H9 (cell line): Measurements from ENCODE around the gene ACACA. TPM values are rescaled to one million over a fixed set of nuclear protein-coding genes. Genes with fewer than 3 reads are reported as not detected.

Source experiments
- DNase-seq: peaks from one replicate; pipeline ENCODE4 v3.0.0-alpha.2; 2017
- H2AFZ ChIP-seq: one replicate; pipeline ENCODE4 v1.6.1; 2013; ENCODE audit warnings: mild to moderate bottlenecking, low read length, control low read depth, moderate library complexity
- H2AK5ac ChIP-seq: 2 replicates; pipeline ENCODE4 v1.6.1; 2013; ENCODE audit warnings: low read length, control low read depth, mixed read lengths; ENCODE audit not compliant: insufficient read length
- H2BK120ac ChIP-seq: one replicate; pipeline ENCODE4 v1.6.1; 2013; ENCODE audit warnings: low read depth, mild to moderate bottlenecking, low read length, control low read depth, inconsistent platforms; ENCODE audit not compliant: poor library complexity, severe bottlenecking
- H2BK12ac ChIP-seq: 2 replicates; pipeline ENCODE4 v1.6.1; 2013; ENCODE audit warnings: low read length, control low read depth, mixed read lengths, low read depth; ENCODE audit not compliant: insufficient read length
- H2BK15ac ChIP-seq: 2 replicates; pipeline ENCODE4 v1.6.1; 2013; ENCODE audit warnings: low read depth, low read length, control low read depth
- H2BK20ac ChIP-seq: one replicate; pipeline ENCODE4 v1.6.1; 2013; ENCODE audit warnings: low read depth, mild to moderate bottlenecking, low read length, control low read depth, inconsistent platforms; ENCODE audit not compliant: poor library complexity, severe bottlenecking
- H2BK5ac ChIP-seq: 2 replicates; pipeline ENCODE4 v1.6.1; 2013; ENCODE audit warnings: low read length, control low read depth, mixed read lengths; ENCODE audit not compliant: insufficient read length
- H3K14ac ChIP-seq: 2 replicates; pipeline ENCODE4 v1.6.1; 2013; ENCODE audit warnings: low read length, control low read depth; ENCODE audit not compliant: insufficient read depth
- H3K18ac ChIP-seq: 2 replicates; pipeline ENCODE4 v1.6.1; 2013; ENCODE audit warnings: low read depth, mild to moderate bottlenecking, mixed read lengths, low read length, control low read depth; ENCODE audit not compliant: insufficient read length
- H3K23ac ChIP-seq: 2 replicates; pipeline ENCODE4 v1.6.1; 2013; ENCODE audit warnings: low read length, control low read depth, mixed read lengths, low read depth; ENCODE audit not compliant: insufficient read length
- H3K23me2 ChIP-seq: 2 replicates; pipeline ENCODE4 v1.6.1; 2013; ENCODE audit warnings: low read depth, mild to moderate bottlenecking, mixed read lengths, low read length, control low read depth; ENCODE audit not compliant: insufficient read length, poor library complexity, severe bottlenecking
- H3K27ac ChIP-seq: 2 replicates; pipeline ENCODE4 v1.5.1; 2013; ENCODE audit warnings: low read length, control low read depth, mixed read lengths, low read depth; ENCODE audit not compliant: insufficient read length
- H3K27me3 ChIP-seq: 2 replicates; pipeline ENCODE4 v1.6.1; 2013; ENCODE audit warnings: low read length, control low read depth, inconsistent platforms; ENCODE audit not compliant: insufficient read depth
- H3K4ac ChIP-seq: 2 replicates; pipeline ENCODE4 v1.6.1; 2013; ENCODE audit warnings: low read depth, mild to moderate bottlenecking, control low read depth, inconsistent platforms, low read length, moderate library complexity
- H3K4me1 ChIP-seq: 2 replicates; pipeline ENCODE4 v1.6.1; 2013; ENCODE audit warnings: low read length, control low read depth, inconsistent platforms; ENCODE audit not compliant: insufficient read depth
- H3K4me2 ChIP-seq: 2 replicates; pipeline ENCODE4 v1.6.1; 2013; ENCODE audit warnings: low read length, control low read depth, mixed read lengths; ENCODE audit not compliant: insufficient read length, insufficient read depth
- H3K56ac ChIP-seq: 2 replicates; pipeline ENCODE4 v1.6.1; 2013; ENCODE audit warnings: low read depth, mild to moderate bottlenecking, mixed read lengths, low read length, control low read depth; ENCODE audit not compliant: insufficient read length
- H3K79me1 ChIP-seq: 2 replicates; pipeline ENCODE4 v1.6.1; 2013; ENCODE audit warnings: low read depth, mild to moderate bottlenecking, moderate library complexity, low read length, control low read depth, inconsistent platforms; ENCODE audit not compliant: insufficient read depth, poor library complexity, severe bottlenecking
- H3K79me2 ChIP-seq: 2 replicates; pipeline ENCODE4 v1.6.1; 2013; ENCODE audit warnings: low read length, control low read depth, inconsistent platforms; ENCODE audit not compliant: insufficient read depth
- H3K9ac ChIP-seq: 2 replicates; pipeline ENCODE4 v1.6.1; 2013; ENCODE audit warnings: low read length, control low read depth, mixed read lengths; ENCODE audit not compliant: insufficient read length; ENCODE audit errors: extremely low read depth
- H3K9me3 ChIP-seq: one replicate; pipeline ENCODE4 v1.6.1; 2013; ENCODE audit warnings: low read depth, low read length, inconsistent platforms; ENCODE audit not compliant: control insufficient read depth
- H3T11ph ChIP-seq: one replicate; pipeline ENCODE4 v1.6.1; 2013; ENCODE audit warnings: mild to moderate bottlenecking, low read length, control low read depth, inconsistent platforms
- H4K20me1 ChIP-seq: one replicate; pipeline ENCODE4 v1.6.1; 2013; ENCODE audit not compliant: control insufficient read depth, insufficient read length, insufficient read depth
- H4K5ac ChIP-seq: 2 replicates; pipeline ENCODE4 v1.6.1; 2013; ENCODE audit warnings: low read depth, mild to moderate bottlenecking, mixed read lengths, low read length, control low read depth; ENCODE audit not compliant: insufficient read length
- H4K8ac ChIP-seq: replicated peaks from 2 replicates; pipeline ENCODE4 v1.6.1; 2013; ENCODE audit warnings: low read length, control low read depth, mixed read lengths, low read depth; ENCODE audit not compliant: insufficient read length
- H4K91ac ChIP-seq: 2 replicates; pipeline ENCODE4 v1.6.1; 2013; ENCODE audit warnings: low read depth, mild to moderate bottlenecking, moderate library complexity, mixed read lengths, low read length, control low read depth; ENCODE audit not compliant: insufficient read length
- H3K27ac Mint-ChIP-seq, 3 experiments: 2 replicates in 2 of 3; 3 replicates in 1 of 3; pipeline ENCODE4 v1.8.0; 2020 to 2021; ENCODE audit warnings: mixed read lengths in 3 of 3, mild to moderate bottlenecking in 1 of 3, moderate library complexity in 1 of 3
- H3K27me3 Mint-ChIP-seq: 2 replicates; pipeline ENCODE4 v1.8.0; 2021; ENCODE audit warnings: low read depth, mild to moderate bottlenecking, moderate library complexity, mixed read lengths
- H3K36me3 Mint-ChIP-seq, 3 experiments: 2 replicates in 2 of 3; 3 replicates in 1 of 3; pipeline ENCODE4 v1.8.0; 2020 to 2021; ENCODE audit warnings: low read depth in 3 of 3, mixed read lengths in 3 of 3; ENCODE audit not compliant: insufficient read depth in 1 of 3
- H3K4me1 Mint-ChIP-seq, 2 experiments: 2 replicates each; pipeline ENCODE4 v1.8.0; 2020; ENCODE audit warnings: mixed read lengths in 2 of 2
- H3K4me3 Mint-ChIP-seq, 2 experiments: 2 replicates in 1 of 2; 3 replicates in 1 of 2; pipeline ENCODE4 v1.8.0; 2020 to 2021; ENCODE audit warnings: mild to moderate bottlenecking in 2 of 2, mixed read lengths in 2 of 2, moderate library complexity in 1 of 2
- H3K9me3 Mint-ChIP-seq, 2 experiments: 2 replicates in 1 of 2; 3 replicates in 1 of 2; pipeline ENCODE4 v1.8.0; 2020; ENCODE audit warnings: mild to moderate bottlenecking in 2 of 2, mixed read lengths in 2 of 2, moderate library complexity in 1 of 2
- WGBS: extraction: QIAGEN DNeasy Blood & Tissue Kit; methylation state at CpG from one replicate; pipeline ENCODE4 v1.1.7; 2013; ENCODE audit warnings: missing lambda C conversion rate, low lambda C conversion rate, mixed read lengths; ENCODE audit not compliant: insufficient read length; ENCODE audit errors: extremely low coverage; 5-methylcytosine and 5-hydroxymethylcytosine counted together
- total RNA-seq: library from RNA; stranded (reverse); gene quantifications from 2 replicates; pipeline ENCODE4 v1.2.1, GENCODE V29; 2021
- TF ChIP-seq, protein P1 (sequence below): fragments of 200-600 bp; sonication (generic); conservative IDR thresholded peaks from 3 replicates; pipeline ENCODE4 v1.8.0; 2021; ENCODE audit warnings: antibody characterized with exemption, mild to moderate bottlenecking

Gene ACACA
- total RNA-seq, 1 experiment from 2014 or later, result 135 TPM

DNA sequence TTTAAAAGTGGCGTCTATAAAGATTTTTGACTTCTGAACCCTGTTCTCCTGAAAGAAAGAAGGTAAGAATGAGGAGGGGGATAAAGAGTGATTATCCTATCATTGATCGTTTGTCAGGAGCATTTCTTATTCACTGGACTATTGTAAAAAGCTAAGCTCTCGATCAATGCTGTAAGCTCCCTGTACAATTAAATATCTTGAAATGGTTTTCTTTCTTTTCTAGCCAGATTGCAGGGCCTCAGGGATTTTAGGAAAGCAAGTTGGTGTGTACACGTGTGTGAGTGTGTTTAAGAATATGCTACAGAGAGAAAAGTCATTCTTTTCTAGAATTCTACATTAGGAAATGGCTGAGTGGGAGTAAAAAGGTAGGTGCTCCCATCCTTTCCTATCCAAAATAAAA lies 303.4 kb downstream of the ACACA start:
- Mint-ChIP-seq H3K4me1 (peaks cover 61 to 69% of the 10 kb centered on the region in 2 experiments), H3K36me3 (peaks cover 6 to 39% (median 35%) of the 10 kb centered on the region in 3 experiments; a peak in 6 of 7 replicates), H3K4me3 (no peak overlapping the region), H3K9me3 (no peaks in the 10 kb centered on the region), H3K27ac (peak overlapping the region in 2 of 3 experiments; percentile 34 to 90; a peak in 2 of 7 replicates), H3K27me3 (no peaks in the 10 kb centered on the region)
- no CpG with 5 or more reads among the region's 4 CpGs for WGBS
- no peaks in the 10 kb centered on the region for H4K20me1 ChIP-seq
- no peak overlapping the region for H2AK5ac ChIP-seq
- no peak overlapping the region for H2BK12ac ChIP-seq
- no peak overlapping the region for H4K8ac ChIP-seq
- no peak overlapping the region for H3T11ph ChIP-seq
- no peak overlapping the region for H3K9ac ChIP-seq
- no peak overlapping the region for H2BK20ac ChIP-seq
- H3K27ac ChIP-seq, result no peak overlapping the region
- no peak overlapping the region for H3K14ac ChIP-seq
- H2BK15ac ChIP-seq, result no peak overlapping the region
- no peak overlapping the region for H2BK120ac ChIP-seq
- H3K79me2 ChIP-seq, result no peaks in the 10 kb centered on the region
- H3K27me3 ChIP-seq, result no peaks in the 10 kb centered on the region
- no peak overlapping the region for H3K56ac ChIP-seq
- H3K9me3 ChIP-seq, result no peaks in the 10 kb centered on the region
- H3K4me1 ChIP-seq, result peaks cover 18% of the 10 kb centered on the region
- TF ChIP-seq, protein P1, sequence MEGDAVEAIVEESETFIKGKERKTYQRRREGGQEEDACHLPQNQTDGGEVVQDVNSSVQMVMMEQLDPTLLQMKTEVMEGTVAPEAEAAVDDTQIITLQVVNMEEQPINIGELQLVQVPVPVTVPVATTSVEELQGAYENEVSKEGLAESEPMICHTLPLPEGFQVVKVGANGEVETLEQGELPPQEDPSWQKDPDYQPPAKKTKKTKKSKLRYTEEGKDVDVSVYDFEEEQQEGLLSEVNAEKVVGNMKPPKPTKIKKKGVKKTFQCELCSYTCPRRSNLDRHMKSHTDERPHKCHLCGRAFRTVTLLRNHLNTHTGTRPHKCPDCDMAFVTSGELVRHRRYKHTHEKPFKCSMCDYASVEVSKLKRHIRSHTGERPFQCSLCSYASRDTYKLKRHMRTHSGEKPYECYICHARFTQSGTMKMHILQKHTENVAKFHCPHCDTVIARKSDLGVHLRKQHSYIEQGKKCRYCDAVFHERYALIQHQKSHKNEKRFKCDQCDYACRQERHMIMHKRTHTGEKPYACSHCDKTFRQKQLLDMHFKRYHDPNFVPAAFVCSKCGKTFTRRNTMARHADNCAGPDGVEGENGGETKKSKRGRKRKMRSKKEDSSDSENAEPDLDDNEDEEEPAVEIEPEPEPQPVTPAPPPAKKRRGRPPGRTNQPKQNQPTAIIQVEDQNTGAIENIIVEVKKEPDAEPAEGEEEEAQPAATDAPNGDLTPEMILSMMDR, result no peak
- no peak overlapping the region for H3K4me2 ChIP-seq
- no peak overlapping the region for H2BK5ac ChIP-seq
- H4K5ac ChIP-seq, result no peak overlapping the region
- H2AFZ ChIP-seq, result no peak overlapping the region
- H4K91ac ChIP-seq, result no peak overlapping the region
- no peak overlapping the region for H3K23ac ChIP-seq
- no peak overlapping the region for H3K18ac ChIP-seq
- no peaks in the 10 kb centered on the region for H3K23me2 ChIP-seq
- H3K4ac ChIP-seq, result no peak overlapping the region
- no peak for DNase-seq
- H3K79me1 ChIP-seq, result no peaks in the 10 kb centered on the region
